HG02759 (cell line): ENCODE measurements around the gene SMARCAD1.

Source experiments
- ATAC-seq: cut with Tn5 transposase; IDR thresholded peaks from one replicate; pipeline ENCODE4 v1.9.1; 2021; ENCODE audit warnings: mild to moderate bottlenecking, moderate library complexity; ENCODE audit not compliant: unreplicated experiment

SMARCAD1 gene

GRCh38 chr4:94226763-94227162, 19.1 kb downstream of the SMARCAD1 start:
- ATAC-seq: no peak

GRCh38 chr4:94228493-94229216, 21.0 kb downstream of the SMARCAD1 start:
- no peak for ATAC-seq

- no peak for ATAC-seq
These were observed 24.9 kb downstream of the SMARCAD1 start for GRCh38 chr4:94232519-94232918.

GRCh38 chr4:94235825-94236224, 28.2 kb downstream of the SMARCAD1 start:
- no peak for ATAC-seq

GRCh38 chr4:94237271-94237670, 29.6 kb downstream of the SMARCAD1 start:
- no peak for ATAC-seq

- no peak for ATAC-seq
These were observed 30.5 kb downstream of the SMARCAD1 start for GRCh38 chr4:94238160-94238559.

- ATAC-seq: no peak
These were observed 32.7 kb downstream of the SMARCAD1 start for GRCh38 chr4:94240384-94240783.

- ATAC-seq: no peak
These were observed 36.6 kb downstream of the SMARCAD1 start for GRCh38 chr4:94244087-94244828.

GRCh38 chr4:94244829-94245185, 37.1 kb downstream of the SMARCAD1 start:
- ATAC-seq: no peak

- ATAC-seq: no peak
These were observed 43.4 kb downstream of the SMARCAD1 start for GRCh38 chr4:94251094-94251493.

GRCh38 chr4:94253036-94253435, 45.4 kb downstream of the SMARCAD1 start:
- ATAC-seq: no peak

- no peak for ATAC-seq
These were observed 48.6 kb downstream of the SMARCAD1 start for GRCh38 chr4:94256144-94256783.

GRCh38 chr4:94256828-94257227, 49.2 kb downstream of the SMARCAD1 start:
- ATAC-seq: no peak

- no peak for ATAC-seq
These were observed 54.7 kb downstream of the SMARCAD1 start for GRCh38 chr4:94262163-94263016.

GRCh38 chr4:94267037-94267436, 59.4 kb downstream of the SMARCAD1 start:
- no peak for ATAC-seq

- ATAC-seq: no peak
These were observed 63.6 kb downstream of the SMARCAD1 start for GRCh38 chr4:94271248-94271647.

- ATAC-seq: no peak
These were observed 67.2 kb downstream of the SMARCAD1 start for GRCh38 chr4:94274912-94275311.

- no peak for ATAC-seq
These were observed 68.5 kb downstream of the SMARCAD1 start for GRCh38 chr4:94276204-94276603.

- no peak for ATAC-seq
These were observed 69.9 kb downstream of the SMARCAD1 start for GRCh38 chr4:94277534-94277933.

- ATAC-seq: no peak
These were observed 71.1 kb downstream of the SMARCAD1 start for GRCh38 chr4:94278781-94279180.

- no peak for ATAC-seq
These were observed 77.2 kb downstream of the SMARCAD1 start for GRCh38 chr4:94284889-94285288.
